ENCODE results near the gene ADARB1. TPM values are rescaled to one million over a fixed set of nuclear protein-coding genes. Genes with fewer than 3 reads are reported as not detected.
"Not testable (repeated sequence)": the region's sequence is repeated elsewhere in the genome, so short reads cannot be mapped to it uniquely, and the experiment has no call there.

Gene ADARB1
- total and polyA plus RNA-seq, 2 experiments from 2014 or later: 4.8 to 14.8 TPM

DNA sequence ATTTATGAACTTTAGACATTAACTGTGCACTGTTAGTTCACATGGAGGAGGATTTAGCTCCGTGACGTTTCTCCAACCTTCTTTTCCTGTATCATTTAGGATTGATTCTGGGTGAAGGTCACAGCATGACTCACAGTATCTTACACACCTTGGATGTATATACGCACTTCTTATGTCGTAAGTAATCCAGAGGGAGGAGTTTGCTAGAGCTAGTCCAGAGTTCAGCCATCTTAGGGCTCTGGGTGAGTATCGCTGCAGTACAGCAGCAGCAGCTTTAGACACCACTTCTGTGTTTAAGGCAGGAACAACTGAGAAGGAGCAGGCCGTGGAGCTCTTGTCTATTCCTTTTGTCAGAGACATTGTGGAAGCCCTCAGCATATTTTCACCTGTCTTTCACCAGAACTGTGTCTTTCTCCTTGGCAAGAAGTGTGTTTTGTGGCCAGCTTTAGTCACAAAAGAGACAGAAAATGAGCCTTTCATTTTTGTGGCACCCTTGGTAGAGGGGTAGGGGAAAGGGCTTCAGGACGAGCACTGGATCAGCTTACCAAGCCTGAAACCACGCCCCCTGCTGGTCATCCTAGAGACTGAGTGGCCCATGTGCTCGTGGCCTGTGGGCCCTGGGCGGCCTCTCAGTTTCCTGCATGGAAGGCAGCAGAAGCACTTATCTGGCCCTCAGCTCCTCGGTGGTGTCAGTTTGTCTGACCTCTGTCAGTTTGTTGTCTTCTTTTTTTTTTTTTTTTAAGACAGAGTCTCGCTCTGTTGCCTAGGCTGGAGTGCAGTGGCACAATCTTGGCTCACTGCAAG lies 64.0 kb downstream of the ADARB1 start:
- no peaks in the 10 kb centered on the region for H3F3A ChIP-seq (replicated peaks; ENCODE audit: low read depth)
- no peaks in the 10 kb centered on the region for H3K79me2 ChIP-seq (replicated peaks; ENCODE audit: insufficient read depth)
- no peak overlapping the region for H2AFZ ChIP-seq
- H3K36me3 ChIP-seq (ENCODE audit: insufficient read depth): no peaks in the 10 kb centered on the region
- ATAC-seq (peak; percentile 73), DNase-seq (ENCODE audit: low spot score) (peak; percentile 92)
- TF ChIP-seq, protein P1, sequence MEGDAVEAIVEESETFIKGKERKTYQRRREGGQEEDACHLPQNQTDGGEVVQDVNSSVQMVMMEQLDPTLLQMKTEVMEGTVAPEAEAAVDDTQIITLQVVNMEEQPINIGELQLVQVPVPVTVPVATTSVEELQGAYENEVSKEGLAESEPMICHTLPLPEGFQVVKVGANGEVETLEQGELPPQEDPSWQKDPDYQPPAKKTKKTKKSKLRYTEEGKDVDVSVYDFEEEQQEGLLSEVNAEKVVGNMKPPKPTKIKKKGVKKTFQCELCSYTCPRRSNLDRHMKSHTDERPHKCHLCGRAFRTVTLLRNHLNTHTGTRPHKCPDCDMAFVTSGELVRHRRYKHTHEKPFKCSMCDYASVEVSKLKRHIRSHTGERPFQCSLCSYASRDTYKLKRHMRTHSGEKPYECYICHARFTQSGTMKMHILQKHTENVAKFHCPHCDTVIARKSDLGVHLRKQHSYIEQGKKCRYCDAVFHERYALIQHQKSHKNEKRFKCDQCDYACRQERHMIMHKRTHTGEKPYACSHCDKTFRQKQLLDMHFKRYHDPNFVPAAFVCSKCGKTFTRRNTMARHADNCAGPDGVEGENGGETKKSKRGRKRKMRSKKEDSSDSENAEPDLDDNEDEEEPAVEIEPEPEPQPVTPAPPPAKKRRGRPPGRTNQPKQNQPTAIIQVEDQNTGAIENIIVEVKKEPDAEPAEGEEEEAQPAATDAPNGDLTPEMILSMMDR (conservative IDR thresholded peaks at IDR 0.05; ENCODE audit: low read depth in 2 of 2): peak; percentile 68 to 85
- TF ChIP-seq POLR2AphosphoS5 (IDR thresholded peaks at IDR 0.05; ENCODE audit: low read depth) (no peak), JUNB (IDR thresholded peaks at IDR 0.05; ENCODE audit: unreplicated experiment) (no peak), EZH2phosphoT487 (IDR thresholded peaks at IDR 0.05; ENCODE audit: unreplicated experiment) (no peak)
- TF ChIP-seq, protein P2, sequence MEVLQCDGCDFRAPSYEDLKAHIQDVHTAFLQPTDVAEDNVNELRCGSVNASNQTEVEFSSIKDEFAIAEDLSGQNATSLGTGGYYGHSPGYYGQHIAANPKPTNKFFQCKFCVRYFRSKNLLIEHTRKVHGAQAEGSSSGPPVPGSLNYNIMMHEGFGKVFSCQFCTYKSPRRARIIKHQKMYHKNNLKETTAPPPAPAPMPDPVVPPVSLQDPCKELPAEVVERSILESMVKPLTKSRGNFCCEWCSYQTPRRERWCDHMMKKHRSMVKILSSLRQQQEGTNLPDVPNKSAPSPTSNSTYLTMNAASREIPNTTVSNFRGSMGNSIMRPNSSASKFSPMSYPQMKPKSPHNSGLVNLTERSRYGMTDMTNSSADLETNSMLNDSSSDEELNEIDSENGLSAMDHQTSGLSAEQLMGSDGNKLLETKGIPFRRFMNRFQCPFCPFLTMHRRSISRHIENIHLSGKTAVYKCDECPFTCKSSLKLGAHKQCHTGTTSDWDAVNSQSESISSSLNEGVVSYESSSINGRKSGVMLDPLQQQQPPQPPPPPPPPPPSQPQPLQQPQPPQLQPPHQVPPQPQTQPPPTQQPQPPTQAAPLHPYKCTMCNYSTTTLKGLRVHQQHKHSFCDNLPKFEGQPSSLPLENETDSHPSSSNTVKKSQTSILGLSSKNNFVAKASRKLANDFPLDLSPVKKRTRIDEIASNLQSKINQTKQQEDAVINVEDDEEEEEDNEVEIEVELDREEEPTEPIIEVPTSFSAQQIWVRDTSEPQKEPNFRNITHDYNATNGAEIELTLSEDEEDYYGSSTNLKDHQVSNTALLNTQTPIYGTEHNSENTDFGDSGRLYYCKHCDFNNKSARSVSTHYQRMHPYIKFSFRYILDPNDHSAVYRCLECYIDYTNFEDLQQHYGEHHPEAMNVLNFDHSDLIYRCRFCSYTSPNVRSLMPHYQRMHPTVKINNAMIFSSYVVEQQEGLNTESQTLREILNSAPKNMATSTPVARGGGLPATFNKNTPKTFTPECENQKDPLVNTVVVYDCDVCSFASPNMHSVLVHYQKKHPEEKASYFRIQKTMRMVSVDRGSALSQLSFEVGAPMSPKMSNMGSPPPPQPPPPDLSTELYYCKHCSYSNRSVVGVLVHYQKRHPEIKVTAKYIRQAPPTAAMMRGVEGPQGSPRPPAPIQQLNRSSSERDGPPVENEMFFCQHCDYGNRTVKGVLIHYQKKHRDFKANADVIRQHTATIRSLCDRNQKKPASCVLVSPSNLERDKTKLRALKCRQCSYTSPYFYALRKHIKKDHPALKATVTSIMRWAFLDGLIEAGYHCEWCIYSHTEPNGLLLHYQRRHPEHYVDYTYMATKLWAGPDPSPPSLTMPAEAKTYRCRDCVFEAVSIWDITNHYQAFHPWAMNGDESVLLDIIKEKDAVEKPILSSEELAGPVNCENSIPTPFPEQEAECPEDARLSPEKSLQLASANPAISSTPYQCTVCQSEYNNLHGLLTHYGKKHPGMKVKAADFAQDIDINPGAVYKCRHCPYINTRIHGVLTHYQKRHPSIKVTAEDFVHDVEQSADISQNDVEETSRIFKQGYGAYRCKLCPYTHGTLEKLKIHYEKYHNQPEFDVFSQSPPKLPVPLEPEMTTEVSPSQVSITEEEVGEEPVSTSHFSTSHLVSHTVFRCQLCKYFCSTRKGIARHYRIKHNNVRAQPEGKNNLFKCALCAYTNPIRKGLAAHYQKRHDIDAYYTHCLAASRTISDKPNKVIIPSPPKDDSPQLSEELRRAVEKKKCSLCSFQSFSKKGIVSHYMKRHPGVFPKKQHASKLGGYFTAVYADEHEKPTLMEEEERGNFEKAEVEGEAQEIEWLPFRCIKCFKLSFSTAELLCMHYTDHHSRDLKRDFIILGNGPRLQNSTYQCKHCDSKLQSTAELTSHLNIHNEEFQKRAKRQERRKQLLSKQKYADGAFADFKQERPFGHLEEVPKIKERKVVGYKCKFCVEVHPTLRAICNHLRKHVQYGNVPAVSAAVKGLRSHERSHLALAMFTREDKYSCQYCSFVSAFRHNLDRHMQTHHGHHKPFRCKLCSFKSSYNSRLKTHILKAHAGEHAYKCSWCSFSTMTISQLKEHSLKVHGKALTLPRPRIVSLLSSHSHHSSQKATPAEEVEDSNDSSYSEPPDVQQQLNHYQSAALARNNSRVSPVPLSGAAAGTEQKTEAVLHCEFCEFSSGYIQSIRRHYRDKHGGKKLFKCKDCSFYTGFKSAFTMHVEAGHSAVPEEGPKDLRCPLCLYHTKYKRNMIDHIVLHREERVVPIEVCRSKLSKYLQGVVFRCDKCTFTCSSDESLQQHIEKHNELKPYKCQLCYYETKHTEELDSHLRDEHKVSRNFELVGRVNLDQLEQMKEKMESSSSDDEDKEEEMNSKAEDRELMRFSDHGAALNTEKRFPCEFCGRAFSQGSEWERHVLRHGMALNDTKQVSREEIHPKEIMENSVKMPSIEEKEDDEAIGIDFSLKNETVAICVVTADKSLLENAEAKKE (CRISPR knock-in tag; IDR thresholded peaks at IDR 0.05): no peak
- H3K27me3 Mint-ChIP-seq (ENCODE audit: insufficient read depth, low read depth, poor library complexity): peaks cover 6% of the 10 kb centered on the region
- no peaks in the 10 kb centered on the region for H3K4me1 ChIP-seq (ENCODE audit: insufficient read depth)
- H3K9me2 ChIP-seq (ENCODE audit: insufficient read depth): no peaks in the 10 kb centered on the region
- no peak overlapping the region for H3K27ac Mint-ChIP-seq
- no peaks in the 10 kb centered on the region for H3K36me3 Mint-ChIP-seq (ENCODE audit: low read depth)
- peaks cover 2% of the 10 kb centered on the region; the same call in 1 of the 3 replicates for H3K4me1 Mint-ChIP-seq
- H3K4me3 Mint-ChIP-seq: no peak overlapping the region
- H4K20me1 ChIP-seq (replicated peaks; ENCODE audit: insufficient read depth): 0 out of 2 replicates have a peak, but pooled peaks cover 4% of the 10 kb centered on the region
- no peak overlapping the region for H3K4me3 ChIP-seq
- no peak overlapping the region for H3K4me2 ChIP-seq
- H3K27me3 ChIP-seq (ENCODE audit: insufficient read depth): no peaks in the 10 kb centered on the region
- H3K27ac ChIP-seq (ENCODE audit: low read depth): no peak overlapping the region
- H3K9me3 Mint-ChIP-seq: no peaks in the 10 kb centered on the region

DNA sequence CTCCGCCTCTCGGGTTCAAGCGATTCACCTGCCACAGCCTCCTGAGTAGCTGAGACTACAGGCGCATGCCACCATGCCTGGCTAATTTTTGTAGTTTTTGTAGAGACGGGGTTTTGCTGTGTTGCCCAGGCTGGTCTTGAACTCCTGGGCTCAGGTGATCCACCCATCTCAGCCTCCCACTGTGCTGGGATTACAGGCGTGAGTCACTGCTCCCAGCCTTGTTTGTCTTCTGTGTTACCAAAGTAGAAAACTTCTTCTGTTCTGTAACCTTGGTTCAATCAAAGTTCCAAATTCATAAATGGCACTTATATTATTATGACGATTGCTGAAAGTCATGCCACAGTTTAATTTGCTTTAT lies 64.6 kb downstream of the ADARB1 start:
- not testable (repeated sequence) for H3K36me3 ChIP-seq (ENCODE audit: insufficient read depth); H3K9me2 ChIP-seq (ENCODE audit: insufficient read depth); DNase-seq (ENCODE audit: low spot score); H3K79me2 ChIP-seq (replicated peaks; ENCODE audit: insufficient read depth); ATAC-seq; H3K36me3 Mint-ChIP-seq (ENCODE audit: low read depth); H3K4me3 ChIP-seq; H3K4me1 ChIP-seq (ENCODE audit: insufficient read depth); H3K27ac ChIP-seq (ENCODE audit: low read depth); H3K4me1 Mint-ChIP-seq; H3K27ac Mint-ChIP-seq; H3K4me3 Mint-ChIP-seq; H3F3A ChIP-seq (replicated peaks; ENCODE audit: low read depth); H3K9me3 Mint-ChIP-seq; H3K4me2 ChIP-seq; H4K20me1 ChIP-seq (replicated peaks; ENCODE audit: insufficient read depth); H2AFZ ChIP-seq; H3K27me3 ChIP-seq (ENCODE audit: insufficient read depth); H3K27me3 Mint-ChIP-seq (ENCODE audit: insufficient read depth, low read depth, poor library complexity)
